HEK293T (cell line): Measurements from ENCODE around the gene CLDN19.

ENCODE experiments used
- BHLHE40 ChIP-seq: fragments of 450-650 bp; IDR thresholded peaks from 2 replicates; pipeline ENCODE4 v1.6.1; 2016; ENCODE audit warnings: mild to moderate bottlenecking, moderate library complexity, borderline replicate concordance
- CTBP1 ChIP-seq: fragments of 450-650 bp; IDR thresholded peaks from 2 replicates; pipeline ENCODE4 v1.6.1; 2016; ENCODE audit warnings: borderline replicate concordance
- FOXA1 ChIP-seq: fragments of 450-650 bp; IDR thresholded peaks from 2 replicates; pipeline ENCODE4 v1.6.1; 2016; ENCODE audit warnings: mild to moderate bottlenecking
- FOXK2 ChIP-seq: fragments of 450-650 bp; IDR thresholded peaks from 2 replicates; pipeline ENCODE4 v1.6.1; 2016; ENCODE audit warnings: mild to moderate bottlenecking
- FOXM1 ChIP-seq: fragments of 450-650 bp; IDR thresholded peaks from 2 replicates; pipeline ENCODE4 v1.6.1; 2017; ENCODE audit warnings: mild to moderate bottlenecking, borderline replicate concordance
- LEF1 ChIP-seq: fragments of 450-650 bp; IDR thresholded peaks from 2 replicates; pipeline ENCODE4 v1.6.1; 2017; ENCODE audit warnings: mild to moderate bottlenecking, borderline replicate concordance
- NFRKB ChIP-seq: fragments of 450-650 bp; IDR thresholded peaks from 2 replicates; pipeline ENCODE4 v1.6.1; 2016; ENCODE audit warnings: mild to moderate bottlenecking, moderate library complexity
- SP1 ChIP-seq: fragments of 450-650 bp; IDR thresholded peaks from 2 replicates; pipeline ENCODE4 v1.6.1; 2017
- SUZ12 ChIP-seq: fragments of 450-650 bp; IDR thresholded peaks from 2 replicates; pipeline ENCODE4 v1.6.1; 2016; ENCODE audit warnings: mild to moderate bottlenecking
- TARDBP ChIP-seq: fragments of 450-650 bp; IDR thresholded peaks from 2 replicates; pipeline ENCODE4 v1.6.1; 2016
- ZNF384 ChIP-seq: fragments of 450-650 bp; IDR thresholded peaks from 2 replicates; pipeline ENCODE4 v1.6.1; 2016

DNA sequence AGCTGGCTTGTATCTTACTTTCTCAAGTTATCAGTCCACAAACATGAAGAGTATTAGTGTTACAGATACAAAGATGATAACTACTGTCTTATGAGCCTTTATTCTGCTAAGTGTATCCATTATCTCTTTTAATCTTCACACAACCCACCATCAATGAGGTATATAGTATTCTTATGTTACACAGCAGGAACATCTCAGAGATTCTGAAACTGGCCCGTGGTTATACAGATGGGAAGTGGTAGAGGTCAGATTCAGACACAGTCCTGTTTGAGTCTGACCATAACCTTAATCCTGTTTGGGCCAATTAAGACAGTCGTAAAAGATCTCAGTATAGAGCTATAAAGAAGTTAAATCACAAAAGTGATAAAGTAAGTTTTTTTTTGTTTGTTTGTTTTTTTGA, 39.7 kb upstream of the CLDN19 start:
- TF ChIP-seq BHLHE40 (no peak), NFRKB (no peak), FOXA1 (no peak), SP1 (no peak), SUZ12 (no peak), TARDBP (no peak), LEF1 (no peak), CTBP1 (no peak), FOXM1 (no peak), ZNF384 (no peak), FOXK2 (no peak)
